Endothelial cell of umbilical vein (primary cell): ENCODE results near the gene SLC22A3.

Source experiments
- JUN ChIP-seq: IDR thresholded peaks from 2 replicates; pipeline ENCODE4 v1.6.1; 2011; ENCODE audit warnings: borderline replicate concordance, low read depth; ENCODE audit not compliant: insufficient read length, insufficient read depth
- POLR2A ChIP-seq: IDR thresholded peaks from 2 replicates; pipeline ENCODE4 v1.6.1; 2012; ENCODE audit warnings: low read depth, mild to moderate bottlenecking, control low read depth, low read length

DNA sequence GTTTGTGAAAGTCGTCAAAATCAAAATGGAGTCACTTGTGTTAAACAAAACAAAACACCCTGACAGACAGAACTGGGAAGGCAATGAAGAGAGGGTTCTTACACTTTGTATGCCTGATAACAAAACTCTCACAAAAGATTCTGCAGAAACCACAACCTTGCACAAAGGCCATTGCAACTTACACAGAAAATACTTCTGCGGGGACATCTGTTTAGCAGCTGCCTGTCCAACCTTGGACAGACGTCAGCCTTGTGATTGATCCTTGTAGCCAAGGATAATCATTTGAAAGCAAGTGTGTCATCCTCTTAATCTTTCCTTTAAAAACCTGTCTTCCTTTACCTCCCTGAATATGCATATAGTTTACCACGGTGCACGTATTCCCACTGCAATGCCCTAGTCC, 17.0 kb upstream of the SLC22A3 start:
- TF ChIP-seq POLR2A (no peak), JUN (no peak)
